Naive B cell (primary cell): ENCODE measurements around the gene NPLOC4. TPM values are rescaled to one million over a fixed set of nuclear protein-coding genes. Genes with fewer than 3 reads are reported as not detected.
"Not testable (repeated sequence)": the region's sequence is repeated elsewhere in the genome, so short reads cannot be mapped to it uniquely, and the experiment has no call there.

Experiments
- ATAC-seq, 2 donors: fragments of 150-1000 bp; cut with Tn5 transposase; 2 replicates each; pipeline ENCODE4 v1.10.0; 2021; ENCODE audit warnings: low read depth in 2 of 2, mild to moderate bottlenecking in 2 of 2, moderate library complexity in 2 of 2
- DNase-seq: peaks from one replicate; pipeline ENCODE4 v3.0.0; 2022
- H3K27ac Mint-ChIP-seq, 6 donors: one replicate each; pipeline ENCODE4 v1.8.0; 2020 to 2022; ENCODE audit warnings: mild to moderate bottlenecking in 6 of 6, mixed read lengths in 6 of 6, moderate library complexity in 5 of 6, inconsistent platforms in 2 of 6
- H3K27me3 Mint-ChIP-seq, 3 donors: one replicate each; pipeline ENCODE4 v1.8.0; 2021 to 2022; ENCODE audit warnings: mixed read lengths in 3 of 3, mild to moderate bottlenecking in 1 of 3
- H3K36me3 Mint-ChIP-seq, 2 donors: one replicate each; pipeline ENCODE4 v1.8.0; 2020 to 2022; ENCODE audit warnings: mixed read lengths in 2 of 2, inconsistent platforms in 1 of 2, mild to moderate bottlenecking in 1 of 2
- H3K4me1 Mint-ChIP-seq, 3 donors: one replicate each; pipeline ENCODE4 v1.8.0; 2020 to 2022; ENCODE audit warnings: mixed read lengths in 3 of 3, inconsistent platforms in 1 of 3, mild to moderate bottlenecking in 1 of 3, moderate library complexity in 1 of 3
- H3K4me3 Mint-ChIP-seq, 8 donors: one replicate each; pipeline ENCODE4 v1.8.0; 2020 to 2022; ENCODE audit warnings: mild to moderate bottlenecking in 8 of 8, mixed read lengths in 8 of 8, moderate library complexity in 8 of 8, inconsistent platforms in 2 of 8
- H3K9me3 Mint-ChIP-seq, 7 donors: one replicate each; pipeline ENCODE4 v1.8.0; 2020 to 2022; ENCODE audit warnings: mixed read lengths in 7 of 7, mild to moderate bottlenecking in 5 of 7, inconsistent platforms in 2 of 7, moderate library complexity in 1 of 7
- polyA plus RNA-seq, 6 donors: library from polyadenylated mRNA; unstranded; fragments of 300-500 nt; fragmentation: Illumina TruSeq; gene quantifications; one replicate each; pipeline ENCODE4 v1.2.3, GENCODE V29; 2021; ENCODE audit warnings: low read depth in 6 of 6

The NPLOC4 gene
- polyA plus RNA-seq, 6 donors from 2014 or later = 49.2 to 76.6 (median 57.7) TPM

- not testable (repeated sequence) for H3K4me3 Mint-ChIP-seq, H3K27ac Mint-ChIP-seq, H3K36me3 Mint-ChIP-seq, DNase-seq, H3K9me3 Mint-ChIP-seq, ATAC-seq
- peaks cover 0 to 10% (median 4%) of the 10 kb centered on the region in 3 donors for H3K4me1 Mint-ChIP-seq
- H3K27me3 Mint-ChIP-seq = peaks cover 0 to 15% (median 7%) of the 10 kb centered on the region in 3 donors
Measured at GRCh38 chr17:81531998-81532404, 104.9 kb downstream of the NPLOC4 start.

GRCh38 chr17:81531013-81531412 lies 105.9 kb downstream of the NPLOC4 start:
- H3K4me3 Mint-ChIP-seq, H3K36me3 Mint-ChIP-seq, H3K27ac Mint-ChIP-seq, ATAC-seq, H3K9me3 Mint-ChIP-seq, DNase-seq: not testable (repeated sequence)
- peaks cover 0 to 13% (median 7%) of the 10 kb centered on the region in 3 donors for H3K27me3 Mint-ChIP-seq
- H3K4me1 Mint-ChIP-seq = peaks cover 0 to 10% (median 4%) of the 10 kb centered on the region in 3 donors

GRCh38 chr17:81529437-81529803 lies 107.5 kb downstream of the NPLOC4 start:
- Mint-ChIP-seq H3K27me3 (peaks cover 0 to 9% (median 0%) of the 10 kb centered on the region in 3 donors), H3K4me1 (peaks cover 0 to 10% (median 0%) of the 10 kb centered on the region in 3 donors), H3K4me3 (no peak overlapping the region), H3K27ac (no peak overlapping the region), H3K9me3 (no peaks in the 10 kb centered on the region), H3K36me3 (no peaks in the 10 kb centered on the region)
- ATAC-seq (no peak), DNase-seq (no peak)

GRCh38 chr17:81528651-81529436 lies 108.1 kb downstream of the NPLOC4 start:
- Mint-ChIP-seq H3K4me3 (no peak overlapping the region), H3K9me3 (no peaks in the 10 kb centered on the region), H3K4me1 (peaks cover 0 to 8% (median 0%) of the 10 kb centered on the region in 3 donors), H3K27me3 (peaks cover 0 to 9% (median 0%) of the 10 kb centered on the region in 3 donors), H3K27ac (no peak overlapping the region), H3K36me3 (no peaks in the 10 kb centered on the region)
- ATAC-seq (no peak), DNase-seq (no peak)

- Mint-ChIP-seq H3K27ac (no peak overlapping the region), H3K9me3 (no peaks in the 10 kb centered on the region), H3K36me3 (no peaks in the 10 kb centered on the region), H3K27me3 (peaks cover 0 to 9% (median 0%) of the 10 kb centered on the region in 3 donors), H3K4me1 (peaks cover 0 to 5% (median 1%) of the 10 kb centered on the region in 3 donors), H3K4me3 (no peak overlapping the region)
- DNase-seq (no peak), ATAC-seq (no peak)
Measured at GRCh38 chr17:81528384-81528650, 108.6 kb downstream of the NPLOC4 start.

GRCh38 chr17:81527591-81528383 lies 109.1 kb downstream of the NPLOC4 start, which contains the start of gene FSCN2:
Gene FSCN2, plus strand, starts transcription at chr17:81528377. Its CDS starts 155 bp downstream, at chr17:81528532.
- no peaks in the 10 kb centered on the region for H3K36me3 Mint-ChIP-seq
- no peaks in the 10 kb centered on the region for H3K9me3 Mint-ChIP-seq
- H3K27me3 Mint-ChIP-seq = peaks cover 0 to 9% (median 0%) of the 10 kb centered on the region in 3 donors
- H3K4me3 Mint-ChIP-seq = no peak within 1 kb of the TSS
- no peak within 1 kb of the TSS for H3K27ac Mint-ChIP-seq
- peaks cover 1 to 6% (median 3%) of the 10 kb centered on the region in 3 donors for H3K4me1 Mint-ChIP-seq
- ATAC-seq (no peak), DNase-seq (no peak)

- H3K27me3 Mint-ChIP-seq = peaks cover 0 to 9% (median 0%) of the 10 kb centered on the region in 3 donors
- no peak for DNase-seq
- no peaks in the 10 kb centered on the region for H3K36me3 Mint-ChIP-seq
- no peaks in the 10 kb centered on the region for H3K9me3 Mint-ChIP-seq
- peaks cover 3 to 11% (median 5%) of the 10 kb centered on the region in 3 donors for H3K4me1 Mint-ChIP-seq
- peak overlapping the region in 1 of 6 donors; percentile 37 for H3K27ac Mint-ChIP-seq
- H3K4me3 Mint-ChIP-seq = no peak overlapping the region
- ATAC-seq = no peak
Measured at GRCh38 chr17:81526662-81527571, 110.0 kb downstream of the NPLOC4 start.

- Mint-ChIP-seq H3K27me3 (peaks cover 0 to 9% (median 0%) of the 10 kb centered on the region in 3 donors), H3K4me3 (no peak overlapping the region), H3K36me3 (no peaks in the 10 kb centered on the region), H3K4me1 (peaks cover 7 to 20% (median 14%) of the 10 kb centered on the region in 3 donors), H3K9me3 (no peaks in the 10 kb centered on the region), H3K27ac (no peak overlapping the region)
- DNase-seq (no peak), ATAC-seq (no peak)
Measured at GRCh38 chr17:81524865-81525159, 112.1 kb downstream of the NPLOC4 start.

GRCh38 chr17:81524039-81524864 lies 112.7 kb downstream of the NPLOC4 start:
- ATAC-seq (no peak), DNase-seq (no peak)
- no peaks in the 10 kb centered on the region for H3K9me3 Mint-ChIP-seq
- no peak overlapping the region for H3K4me3 Mint-ChIP-seq
- peak overlapping the region in 1 of 6 donors; percentile 22 for H3K27ac Mint-ChIP-seq
- H3K36me3 Mint-ChIP-seq = no peaks in the 10 kb centered on the region
- peaks cover 0 to 9% (median 0%) of the 10 kb centered on the region in 3 donors for H3K27me3 Mint-ChIP-seq
- H3K4me1 Mint-ChIP-seq = peaks cover 7 to 22% (median 14%) of the 10 kb centered on the region in 3 donors

- peak overlapping the region in 1 of 6 donors; percentile 81 for H3K27ac Mint-ChIP-seq
- peaks cover 7 to 22% (median 16%) of the 10 kb centered on the region in 3 donors for H3K4me1 Mint-ChIP-seq
- ATAC-seq (no peak), DNase-seq (no peak)
- peak overlapping the region in 1 of 8 donors; percentile 18 for H3K4me3 Mint-ChIP-seq
- H3K9me3 Mint-ChIP-seq = no peaks in the 10 kb centered on the region
- no peaks in the 10 kb centered on the region for H3K36me3 Mint-ChIP-seq
- H3K27me3 Mint-ChIP-seq = peaks cover 0 to 9% (median 0%) of the 10 kb centered on the region in 3 donors
Measured at GRCh38 chr17:81523402-81524038, 113.4 kb downstream of the NPLOC4 start.

GRCh38 chr17:81522491-81523401 lies 114.2 kb downstream of the NPLOC4 start:
- no peak overlapping the region for H3K27ac Mint-ChIP-seq
- peaks cover 0 to 8% (median 0%) of the 10 kb centered on the region in 3 donors for H3K27me3 Mint-ChIP-seq
- DNase-seq (no peak), ATAC-seq (peak in 1 of 2 donors; percentile 32)
- H3K4me3 Mint-ChIP-seq = peak overlapping the region in 2 of 8 donors; percentile 21 to 41
- H3K4me1 Mint-ChIP-seq = peaks cover 12 to 30% (median 23%) of the 10 kb centered on the region in 3 donors
- no peaks in the 10 kb centered on the region for H3K9me3 Mint-ChIP-seq
- H3K36me3 Mint-ChIP-seq = no peaks in the 10 kb centered on the region
